HEK293 (cell line): ENCODE data around the gene MKNK2.

ENCODE experiments used
- GLI2 ChIP-seq: fragments of 450-650 bp; formaldehyde crosslinking; IDR thresholded peaks from 2 replicates; pipeline ENCODE4; 2017; ENCODE audit warnings: missing biosample characterization, missing genetic modification characterization, low read depth, borderline replicate concordance
- KLF16 ChIP-seq: fragments of 450-650 bp; formaldehyde crosslinking; IDR thresholded peaks from 2 replicates; pipeline ENCODE4 v1.5.1; 2017; ENCODE audit warnings: missing biosample characterization, missing genetic modification characterization
- KLF9 ChIP-seq: fragments of 450-650 bp; formaldehyde crosslinking; IDR thresholded peaks from 2 replicates; pipeline ENCODE4 v1.5.1; 2016; ENCODE audit warnings: missing biosample characterization, missing genetic modification characterization, low read depth
- MZF1 ChIP-seq: fragments of 450-650 bp; formaldehyde crosslinking; IDR thresholded peaks from 2 replicates; pipeline ENCODE4 v1.5.1; 2017; ENCODE audit warnings: missing biosample characterization, missing genetic modification characterization, borderline replicate concordance
- SP3 ChIP-seq: fragments of 450-650 bp; formaldehyde crosslinking; IDR thresholded peaks from 2 replicates; pipeline ENCODE4 v1.5.1; 2016; ENCODE audit warnings: missing biosample characterization, missing genetic modification characterization
- ZBTB17 ChIP-seq: fragments of 450-650 bp; formaldehyde crosslinking; IDR thresholded peaks from 2 replicates; pipeline ENCODE4 v1.5.1; 2016; ENCODE audit warnings: missing biosample characterization, missing genetic modification characterization
- ZBTB20 ChIP-seq: fragments of 450-650 bp; formaldehyde crosslinking; IDR thresholded peaks from 2 replicates; pipeline ENCODE4 v1.5.1; 2016; ENCODE audit warnings: missing biosample characterization, missing genetic modification characterization
- ZBTB48 ChIP-seq: fragments of 450-650 bp; formaldehyde crosslinking; IDR thresholded peaks from 2 replicates; pipeline ENCODE4 v1.5.1; 2016; ENCODE audit warnings: missing biosample characterization, missing genetic modification characterization
- ZEB2 ChIP-seq: fragments of 450-650 bp; formaldehyde crosslinking; IDR thresholded peaks from 2 replicates; pipeline ENCODE4 v1.5.1; 2016; ENCODE audit warnings: missing biosample characterization, missing genetic modification characterization
- ZFHX2 ChIP-seq: fragments of 450-650 bp; formaldehyde crosslinking; conservative IDR thresholded peaks from 2 replicates; pipeline ENCODE4 v1.5.1; 2016; ENCODE audit warnings: missing biosample characterization, missing genetic modification characterization
- ZIC2 ChIP-seq: fragments of 450-650 bp; formaldehyde crosslinking; IDR thresholded peaks from 2 replicates; pipeline ENCODE4 v1.5.1; 2016; ENCODE audit warnings: missing biosample characterization, missing genetic modification characterization
- ZNF324 ChIP-seq: fragments of 450-650 bp; formaldehyde crosslinking; IDR thresholded peaks from 2 replicates; pipeline ENCODE4 v1.5.1; 2016; ENCODE audit warnings: missing biosample characterization, missing genetic modification characterization
- ZNF341 ChIP-seq: fragments of 450-650 bp; formaldehyde crosslinking; IDR thresholded peaks from 2 replicates; pipeline ENCODE4; 2016; ENCODE audit warnings: low read depth, missing biosample characterization, missing genetic modification characterization
- ZNF394 ChIP-seq: fragments of 450-650 bp; formaldehyde crosslinking; IDR thresholded peaks from 2 replicates; pipeline ENCODE4 v1.5.1; 2016; ENCODE audit warnings: missing biosample characterization, missing genetic modification characterization, mild to moderate bottlenecking, moderate library complexity, borderline replicate concordance
- ZNF692 ChIP-seq: fragments of 450-650 bp; formaldehyde crosslinking; IDR thresholded peaks from 2 replicates; pipeline ENCODE4 v1.5.1; 2016; ENCODE audit warnings: missing biosample characterization, missing genetic modification characterization
- ZSCAN30 ChIP-seq: fragments of 450-650 bp; IDR thresholded peaks from 2 replicates; pipeline ENCODE4 v1.5.1; 2018; ENCODE audit warnings: missing biosample characterization, mild to moderate bottlenecking, missing genetic modification characterization, moderate library complexity
- TF ChIP-seq, protein P1 (sequence below): fragments of 450-650 bp; formaldehyde crosslinking; IDR thresholded peaks from 2 replicates; pipeline ENCODE4 v1.5.1; 2016; ENCODE audit warnings: missing biosample characterization, missing genetic modification characterization
- TF ChIP-seq, protein P2 (sequence below): fragments of 450-650 bp; formaldehyde crosslinking; IDR thresholded peaks from 2 replicates; pipeline ENCODE4 v1.5.1; 2016; ENCODE audit warnings: missing biosample characterization, missing genetic modification characterization
- TF ChIP-seq, protein P3 (sequence below): fragments of 450-650 bp; formaldehyde crosslinking; IDR thresholded peaks from 2 replicates; pipeline ENCODE4 v1.5.1; 2016; ENCODE audit warnings: missing biosample characterization, missing genetic modification characterization
- TF ChIP-seq, protein P4 (sequence below): fragments of 450-650 bp; formaldehyde crosslinking; IDR thresholded peaks from 2 replicates; pipeline ENCODE4 v1.5.1; 2016; ENCODE audit warnings: missing biosample characterization, missing genetic modification characterization
- TF ChIP-seq, protein P5 (sequence below): fragments of 450-650 bp; formaldehyde crosslinking; IDR thresholded peaks from 2 replicates; pipeline ENCODE4 v1.5.1; 2016; ENCODE audit warnings: missing biosample characterization, missing genetic modification characterization

MKNK2 gene

GRCh38 chr19:2059422-2060201 lies 8.6 kb upstream of the MKNK2 start (continued):
- TF ChIP-seq ZIC2 (peak; percentile 93), ZSCAN30 (tag by site-specific recombination) (0 out of 2 replicates have a peak, but pooled peaks have one; percentile 31), GLI2 (tag by site-specific recombination) (no peak), ZNF341 (tag by site-specific recombination) (peak; percentile 44; the same call in 1 of the 2 replicates), KLF9 (tag by site-specific recombination) (peak; percentile 30; the same call in 1 of the 2 replicates), ZNF692 (peak; percentile 52; the same call in 1 of the 2 replicates), ZBTB20 (tag by site-specific recombination) (peak; percentile 35), ZNF394 (tag by site-specific recombination) (peak; percentile 44; the same call in 1 of the 2 replicates), ZNF324 (tag by site-specific recombination) (peak; percentile 80), ZFHX2 (tag by site-specific recombination) (peak; percentile 98), KLF16 (tag by site-specific recombination) (no peak), ZBTB48 (tag by site-specific recombination) (peak; percentile 93), ZEB2 (tag by site-specific recombination) (peak; percentile 90), MZF1 (tag by site-specific recombination) (no peak), SP3 (tag by site-specific recombination) (peak; percentile 42; the same call in 1 of the 2 replicates), ZBTB17 (tag by site-specific recombination) (peak; percentile 54; the same call in 1 of the 2 replicates)
- TF ChIP-seq, protein P1, sequence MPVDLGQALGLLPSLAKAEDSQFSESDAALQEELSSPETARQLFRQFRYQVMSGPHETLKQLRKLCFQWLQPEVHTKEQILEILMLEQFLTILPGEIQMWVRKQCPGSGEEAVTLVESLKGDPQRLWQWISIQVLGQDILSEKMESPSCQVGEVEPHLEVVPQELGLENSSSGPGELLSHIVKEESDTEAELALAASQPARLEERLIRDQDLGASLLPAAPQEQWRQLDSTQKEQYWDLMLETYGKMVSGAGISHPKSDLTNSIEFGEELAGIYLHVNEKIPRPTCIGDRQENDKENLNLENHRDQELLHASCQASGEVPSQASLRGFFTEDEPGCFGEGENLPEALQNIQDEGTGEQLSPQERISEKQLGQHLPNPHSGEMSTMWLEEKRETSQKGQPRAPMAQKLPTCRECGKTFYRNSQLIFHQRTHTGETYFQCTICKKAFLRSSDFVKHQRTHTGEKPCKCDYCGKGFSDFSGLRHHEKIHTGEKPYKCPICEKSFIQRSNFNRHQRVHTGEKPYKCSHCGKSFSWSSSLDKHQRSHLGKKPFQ (tag by site-specific recombination), result peak; percentile 90
- TF ChIP-seq, protein P2, sequence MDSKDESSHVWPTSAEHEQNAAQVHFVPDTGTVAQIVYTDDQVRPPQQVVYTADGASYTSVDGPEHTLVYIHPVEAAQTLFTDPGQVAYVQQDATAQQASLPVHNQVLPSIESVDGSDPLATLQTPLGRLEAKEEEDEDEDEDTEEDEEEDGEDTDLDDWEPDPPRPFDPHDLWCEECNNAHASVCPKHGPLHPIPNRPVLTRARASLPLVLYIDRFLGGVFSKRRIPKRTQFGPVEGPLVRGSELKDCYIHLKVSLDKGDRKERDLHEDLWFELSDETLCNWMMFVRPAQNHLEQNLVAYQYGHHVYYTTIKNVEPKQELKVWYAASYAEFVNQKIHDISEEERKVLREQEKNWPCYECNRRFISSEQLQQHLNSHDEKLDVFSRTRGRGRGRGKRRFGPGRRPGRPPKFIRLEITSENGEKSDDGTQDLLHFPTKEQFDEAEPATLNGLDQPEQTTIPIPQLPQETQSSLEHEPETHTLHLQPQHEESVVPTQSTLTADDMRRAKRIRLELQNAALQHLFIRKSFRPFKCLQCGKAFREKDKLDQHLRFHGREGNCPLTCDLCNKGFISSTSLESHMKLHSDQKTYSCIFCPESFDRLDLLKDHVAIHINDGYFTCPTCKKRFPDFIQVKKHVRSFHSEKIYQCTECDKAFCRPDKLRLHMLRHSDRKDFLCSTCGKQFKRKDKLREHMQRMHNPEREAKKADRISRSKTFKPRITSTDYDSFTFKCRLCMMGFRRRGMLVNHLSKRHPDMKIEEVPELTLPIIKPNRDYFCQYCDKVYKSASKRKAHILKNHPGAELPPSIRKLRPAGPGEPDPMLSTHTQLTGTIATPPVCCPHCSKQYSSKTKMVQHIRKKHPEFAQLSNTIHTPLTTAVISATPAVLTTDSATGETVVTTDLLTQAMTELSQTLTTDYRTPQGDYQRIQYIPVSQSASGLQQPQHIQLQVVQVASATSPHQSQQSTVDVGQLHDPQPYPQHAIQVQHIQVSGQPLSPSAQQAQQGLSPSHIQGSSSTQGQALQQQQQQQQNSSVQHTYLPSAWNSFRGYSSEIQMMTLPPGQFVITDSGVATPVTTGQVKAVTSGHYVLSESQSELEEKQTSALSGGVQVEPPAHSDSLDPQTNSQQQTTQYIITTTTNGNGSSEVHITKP, result peak; percentile 19
- TF ChIP-seq, protein P3, sequence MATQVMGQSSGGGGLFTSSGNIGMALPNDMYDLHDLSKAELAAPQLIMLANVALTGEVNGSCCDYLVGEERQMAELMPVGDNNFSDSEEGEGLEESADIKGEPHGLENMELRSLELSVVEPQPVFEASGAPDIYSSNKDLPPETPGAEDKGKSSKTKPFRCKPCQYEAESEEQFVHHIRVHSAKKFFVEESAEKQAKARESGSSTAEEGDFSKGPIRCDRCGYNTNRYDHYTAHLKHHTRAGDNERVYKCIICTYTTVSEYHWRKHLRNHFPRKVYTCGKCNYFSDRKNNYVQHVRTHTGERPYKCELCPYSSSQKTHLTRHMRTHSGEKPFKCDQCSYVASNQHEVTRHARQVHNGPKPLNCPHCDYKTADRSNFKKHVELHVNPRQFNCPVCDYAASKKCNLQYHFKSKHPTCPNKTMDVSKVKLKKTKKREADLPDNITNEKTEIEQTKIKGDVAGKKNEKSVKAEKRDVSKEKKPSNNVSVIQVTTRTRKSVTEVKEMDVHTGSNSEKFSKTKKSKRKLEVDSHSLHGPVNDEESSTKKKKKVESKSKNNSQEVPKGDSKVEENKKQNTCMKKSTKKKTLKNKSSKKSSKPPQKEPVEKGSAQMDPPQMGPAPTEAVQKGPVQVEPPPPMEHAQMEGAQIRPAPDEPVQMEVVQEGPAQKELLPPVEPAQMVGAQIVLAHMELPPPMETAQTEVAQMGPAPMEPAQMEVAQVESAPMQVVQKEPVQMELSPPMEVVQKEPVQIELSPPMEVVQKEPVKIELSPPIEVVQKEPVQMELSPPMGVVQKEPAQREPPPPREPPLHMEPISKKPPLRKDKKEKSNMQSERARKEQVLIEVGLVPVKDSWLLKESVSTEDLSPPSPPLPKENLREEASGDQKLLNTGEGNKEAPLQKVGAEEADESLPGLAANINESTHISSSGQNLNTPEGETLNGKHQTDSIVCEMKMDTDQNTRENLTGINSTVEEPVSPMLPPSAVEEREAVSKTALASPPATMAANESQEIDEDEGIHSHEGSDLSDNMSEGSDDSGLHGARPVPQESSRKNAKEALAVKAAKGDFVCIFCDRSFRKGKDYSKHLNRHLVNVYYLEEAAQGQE (tag by site-specific recombination), result no peak
- TF ChIP-seq, protein P4, sequence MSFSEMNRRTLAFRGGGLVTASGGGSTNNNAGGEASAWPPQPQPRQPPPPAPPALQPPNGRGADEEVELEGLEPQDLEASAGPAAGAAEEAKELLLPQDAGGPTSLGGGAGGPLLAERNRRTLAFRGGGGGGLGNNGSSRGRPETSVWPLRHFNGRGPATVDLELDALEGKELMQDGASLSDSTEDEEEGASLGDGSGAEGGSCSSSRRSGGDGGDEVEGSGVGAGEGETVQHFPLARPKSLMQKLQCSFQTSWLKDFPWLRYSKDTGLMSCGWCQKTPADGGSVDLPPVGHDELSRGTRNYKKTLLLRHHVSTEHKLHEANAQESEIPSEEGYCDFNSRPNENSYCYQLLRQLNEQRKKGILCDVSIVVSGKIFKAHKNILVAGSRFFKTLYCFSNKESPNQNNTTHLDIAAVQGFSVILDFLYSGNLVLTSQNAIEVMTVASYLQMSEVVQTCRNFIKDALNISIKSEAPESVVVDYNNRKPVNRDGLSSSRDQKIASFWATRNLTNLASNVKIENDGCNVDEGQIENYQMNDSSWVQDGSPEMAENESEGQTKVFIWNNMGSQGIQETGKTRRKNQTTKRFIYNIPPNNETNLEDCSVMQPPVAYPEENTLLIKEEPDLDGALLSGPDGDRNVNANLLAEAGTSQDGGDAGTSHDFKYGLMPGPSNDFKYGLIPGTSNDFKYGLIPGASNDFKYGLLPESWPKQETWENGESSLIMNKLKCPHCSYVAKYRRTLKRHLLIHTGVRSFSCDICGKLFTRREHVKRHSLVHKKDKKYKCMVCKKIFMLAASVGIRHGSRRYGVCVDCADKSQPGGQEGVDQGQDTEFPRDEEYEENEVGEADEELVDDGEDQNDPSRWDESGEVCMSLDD (tag by site-specific recombination), result peak; percentile 56
- TF ChIP-seq, protein P5, sequence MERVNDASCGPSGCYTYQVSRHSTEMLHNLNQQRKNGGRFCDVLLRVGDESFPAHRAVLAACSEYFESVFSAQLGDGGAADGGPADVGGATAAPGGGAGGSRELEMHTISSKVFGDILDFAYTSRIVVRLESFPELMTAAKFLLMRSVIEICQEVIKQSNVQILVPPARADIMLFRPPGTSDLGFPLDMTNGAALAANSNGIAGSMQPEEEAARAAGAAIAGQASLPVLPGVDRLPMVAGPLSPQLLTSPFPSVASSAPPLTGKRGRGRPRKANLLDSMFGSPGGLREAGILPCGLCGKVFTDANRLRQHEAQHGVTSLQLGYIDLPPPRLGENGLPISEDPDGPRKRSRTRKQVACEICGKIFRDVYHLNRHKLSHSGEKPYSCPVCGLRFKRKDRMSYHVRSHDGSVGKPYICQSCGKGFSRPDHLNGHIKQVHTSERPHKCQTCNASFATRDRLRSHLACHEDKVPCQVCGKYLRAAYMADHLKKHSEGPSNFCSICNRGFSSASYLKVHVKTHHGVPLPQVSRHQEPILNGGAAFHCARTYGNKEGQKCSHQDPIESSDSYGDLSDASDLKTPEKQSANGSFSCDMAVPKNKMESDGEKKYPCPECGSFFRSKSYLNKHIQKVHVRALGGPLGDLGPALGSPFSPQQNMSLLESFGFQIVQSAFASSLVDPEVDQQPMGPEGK (tag by site-specific recombination), result peak; percentile 89
